Keratinocyte (primary cell): ENCODE measurements around the gene SULF2. TPM values are rescaled to one million over a fixed set of nuclear protein-coding genes. Genes with fewer than 3 reads are reported as not detected.

Experiments
- DNase-seq: peaks from one replicate; pipeline ENCODE4 v3.0.0-alpha.2; 2011; ENCODE audit warnings: low read depth, missing footprints, low spot score
- FAIRE-seq: peaks from 2 replicates; lab custom pipeline; 2011; peaks lifted over from hg19 to GRCh38; lab: Jason Lieb, UNC
- H2AFZ ChIP-seq: 2 replicates; pipeline ENCODE4 v1.6.0; 2012; ENCODE audit warnings: low read length, control low read depth, inconsistent platforms; ENCODE audit not compliant: control insufficient read depth
- H3K27ac ChIP-seq: 2 replicates; pipeline ENCODE4 v1.5.1; 2011; ENCODE audit warnings: low read length; ENCODE audit not compliant: control insufficient read depth, insufficient read depth
- H3K27me3 ChIP-seq: 3 replicates; pipeline ENCODE4 v1.6.0; 2011; ENCODE audit warnings: low read length; ENCODE audit not compliant: control insufficient read depth, insufficient read depth; ENCODE audit errors: extremely low read depth
- H3K36me3 ChIP-seq, 2 experiments: 2 replicates in 1 of 2; 3 replicates in 1 of 2; pipeline ENCODE4 v1.5.1; 2011; ENCODE audit warnings: low read length in 2 of 2, mild to moderate bottlenecking in 1 of 2; ENCODE audit not compliant: control insufficient read depth in 2 of 2, insufficient read depth in 2 of 2; ENCODE audit errors: extremely low read depth in 1 of 2
- H3K4me1 ChIP-seq: 3 replicates; pipeline ENCODE4 v1.5.1; 2011; ENCODE audit warnings: low read length; ENCODE audit not compliant: control insufficient read depth, insufficient read depth; ENCODE audit errors: extremely low read depth
- H3K4me2 ChIP-seq: 3 replicates; pipeline ENCODE4 v1.6.0; 2011; ENCODE audit warnings: low read depth, low read length; ENCODE audit not compliant: control insufficient read depth, insufficient read depth; ENCODE audit errors: extremely low read depth
- H3K4me3 ChIP-seq, 3 experiments: fragments of 200-600 bp in 1 of 3; sonication (generic) in 1 of 3; 2 replicates in 2 of 3; 3 replicates in 1 of 3; pipeline ENCODE4 v1.5.1; 2011 to 2016; ENCODE audit warnings: low read length in 3 of 3, mild to moderate bottlenecking in 3 of 3, control low read depth in 2 of 3, inconsistent platforms in 1 of 3, low read depth in 1 of 3, mixed read lengths in 1 of 3, mixed run types in 1 of 3, moderate library complexity in 1 of 3; ENCODE audit not compliant: control insufficient read depth in 2 of 3, insufficient read depth in 2 of 3; ENCODE audit errors: extremely low read depth in 1 of 3
- H3K79me2 ChIP-seq: 2 replicates; pipeline ENCODE4 v1.6.0; 2012; ENCODE audit warnings: low read length; ENCODE audit not compliant: control insufficient read depth, insufficient read depth
- H3K9ac ChIP-seq: 3 replicates; pipeline ENCODE4 v1.6.0; 2011; ENCODE audit warnings: low read length; ENCODE audit not compliant: control insufficient read depth, insufficient read depth; ENCODE audit errors: extremely low read depth
- H3K9me1 ChIP-seq: 3 replicates; pipeline ENCODE4 v1.6.0; 2011; ENCODE audit warnings: low read length; ENCODE audit not compliant: control insufficient read depth, insufficient read depth; ENCODE audit errors: extremely low read depth
- H3K9me3 ChIP-seq: 2 replicates; pipeline ENCODE4 v1.5.1; 2012; ENCODE audit warnings: low read depth, low read length; ENCODE audit not compliant: control insufficient read depth
- H4K20me1 ChIP-seq: 3 replicates; pipeline ENCODE4 v1.6.0; 2011; ENCODE audit warnings: low read length; ENCODE audit not compliant: control insufficient read depth, insufficient read depth; ENCODE audit errors: extremely low read depth
- CTCF ChIP-seq, 3 experiments: IDR thresholded peaks in 1 of 3; conservative IDR thresholded peaks in 1 of 3; optimal IDR thresholded peaks in 1 of 3; 2 replicates in 2 of 3; 3 replicates in 1 of 3; pipeline versions ENCODE3 to v1.5.1; 2011; ENCODE audit warnings: low read length in 3 of 3, mild to moderate bottlenecking in 3 of 3, moderate library complexity in 2 of 3, control low read depth in 1 of 3, inconsistent platforms in 1 of 3; ENCODE audit not compliant: insufficient read depth in 2 of 3; ENCODE audit errors: extremely low read depth in 1 of 3
- EZH2 ChIP-seq: IDR thresholded peaks from one replicate; pipeline ENCODE4 v1.6.1; 2012; ENCODE audit warnings: inconsistent platforms, mild to moderate bottlenecking, low read length, moderate library complexity
- dilution Hi-C: fragments of 300-500 bp; cut with MboI; formaldehyde crosslinking; loops from one replicate; pipeline ENCODE4 v1.7.0; 2020; ENCODE audit warnings: low sequenced_read_pairs; ENCODE audit not compliant: extremely low pct_ligation_motif_present
- polyA plus RNA-seq, 5 experiments: library from polyadenylated mRNA; depleted of rRNA in 3 of 5; stranded (reverse) in 3 of 5; stranded (forward) in 1 of 5; unstranded in 1 of 5; fragments of >200 nt; gene quantifications; 1 replicate in 1 of 5; 2 replicates in 3 of 5; 3 replicates in 1 of 5; pipeline versions ENCODE4 v1.2.1 to v1.2.3, GENCODE V29; 2011 to 2012; ENCODE audit warnings: missing spikeins in 2 of 5, low read depth in 1 of 5, low replicate concordance in 1 of 5

Gene SULF2
- polyA plus RNA-seq, 1 donor (not counting 4 experiments of a cell fraction or from before 2014, with no cell fraction given), result 64.4 TPM

GRCh38 chr20:47660983-47661700 is 124.1 kb downstream of the SULF2 start:
- Histone ChIP-seq H4K20me1 (no peaks in the 10 kb centered on the region), H3K9me1 (no peaks in the 10 kb centered on the region), H2AFZ (no peak overlapping the region), H3K9me3 (no peaks in the 10 kb centered on the region), H3K9ac (no peak overlapping the region), H3K4me1 (peaks cover 21% of the 10 kb centered on the region), H3K27ac (no peak overlapping the region), H3K79me2 (no peaks in the 10 kb centered on the region), H3K36me3 (peaks cover 41 to 42% of the 10 kb centered on the region in 2 experiments), H3K27me3 (no peaks in the 10 kb centered on the region), H3K4me2 (no peak overlapping the region), H3K4me3 (no peak overlapping the region)
- dilution Hi-C loops, result no loop called here
- TF ChIP-seq EZH2 (no peak), CTCF (optimal IDR thresholded peaks at IDR 0.05 in 1 of 3, IDR thresholded peaks at IDR 0.05 in 1 of 3, conservative IDR thresholded peaks at IDR 0.05 in 1 of 3; ENCODE audit: extremely low read depth in 1 of 3, insufficient read depth in 2 of 3, low read length in 3 of 3) (no peak)
- DNase-seq, result no peak
- FAIRE-seq, result no peak

- Histone ChIP-seq H3K4me2 (no peak overlapping the region), H3K4me1 (peaks cover 17% of the 10 kb centered on the region), H3K36me3 (peaks cover 39 to 42% of the 10 kb centered on the region in 2 experiments), H3K9me1 (no peaks in the 10 kb centered on the region), H3K79me2 (no peaks in the 10 kb centered on the region), H3K4me3 (no peak overlapping the region), H2AFZ (no peak overlapping the region), H3K9me3 (no peaks in the 10 kb centered on the region), H3K9ac (no peak overlapping the region), H3K27me3 (no peaks in the 10 kb centered on the region), H3K27ac (no peak overlapping the region), H4K20me1 (no peaks in the 10 kb centered on the region)
- FAIRE-seq (no peak), DNase-seq (no peak)
- dilution Hi-C loops, result no loop called here
- no peak for TF ChIP-seq CTCF (optimal IDR thresholded peaks at IDR 0.05 in 1 of 3, IDR thresholded peaks at IDR 0.05 in 1 of 3, conservative IDR thresholded peaks at IDR 0.05 in 1 of 3; ENCODE audit: extremely low read depth in 1 of 3, insufficient read depth in 2 of 3, low read length in 3 of 3)
- TF ChIP-seq EZH2, result no peak
These were observed 124.7 kb downstream of the SULF2 start for GRCh38 chr20:47660602-47660905.
